Breast epithelium (tissue), 4 donors: ENCODE measurements around the gene SLC39A7. TPM values are rescaled to one million over a fixed set of nuclear protein-coding genes. Genes with fewer than 3 reads are reported as not detected.

Experiments
- DNase-seq, 2 donors: peaks; one replicate each; pipeline ENCODE4 v3.0.0-alpha.2; 2019; ENCODE audit warnings: low spot score in 2 of 2
- H3K27ac ChIP-seq, 2 donors: fragments of 200-600 bp; sonication (generic) in 1 of 2; one replicate each; pipeline ENCODE4 v1.5.1; 2016 to 2019; ENCODE audit warnings: mild to moderate bottlenecking in 1 of 2
- H3K27me3 ChIP-seq, 2 donors: fragments of 200-600 bp; sonication (generic) in 1 of 2; one replicate each; pipeline versions ENCODE4 v1.5.1 to v1.6.0; 2017 to 2019; ENCODE audit warnings: control low read depth in 1 of 2, mild to moderate bottlenecking in 1 of 2
- H3K36me3 ChIP-seq: fragments of 200-600 bp; one replicate; pipeline ENCODE4 v1.5.1; 2019
- H3K4me1 ChIP-seq, 2 donors: fragments of 200-600 bp; sonication (generic); one replicate each; pipeline ENCODE4 v1.5.1; 2016 to 2019; ENCODE audit warnings: control low read depth in 1 of 2
- H3K4me3 ChIP-seq, 3 donors: fragments of 200-600 bp; sonication (generic); 1 replicate in 2 of 3; 2 replicates in 1 of 3; pipeline ENCODE4 v1.5.1; 2016 to 2019; ENCODE audit warnings: mild to moderate bottlenecking in 3 of 3, moderate library complexity in 2 of 3
- H3K9me3 ChIP-seq, 2 donors: fragments of 200-600 bp; sonication (generic) in 1 of 2; one replicate each; pipeline ENCODE4 v1.5.1; 2016 to 2019; ENCODE audit warnings: control low read depth in 1 of 2
- CTCF ChIP-seq, 3 donors: fragments of 450-650 bp; IDR thresholded peaks; one replicate each; pipeline ENCODE4 v1.5.1; 2016 to 2017; ENCODE audit warnings: antibody characterized with exemption in 3 of 3, mild to moderate bottlenecking in 3 of 3, moderate library complexity in 3 of 3
- POLR2A ChIP-seq: fragments of 450-650 bp; IDR thresholded peaks from one replicate; pipeline ENCODE4 v1.6.1; 2016; ENCODE audit warnings: antibody characterized with exemption, mild to moderate bottlenecking, moderate library complexity
- POLR2AphosphoS5 ChIP-seq, 3 donors: sonication (generic); formaldehyde crosslinking; IDR thresholded peaks; one replicate each; pipeline ENCODE4 v1.6.1; 2017; ENCODE audit warnings: antibody characterized with exemption in 3 of 3
- intact Hi-C: fragments of 100-400 bp; cut with DNase I; formaldehyde crosslinking; loops from one replicate; pipeline ENCODE4 v1.15.1; 2023; ENCODE audit warnings: low total_unique reads
- total RNA-seq, 3 donors: library from RNA; depleted of rRNA; stranded (reverse); fragments of >200 nt; gene quantifications; one replicate each; pipeline ENCODE4 v1.1.0, GENCODE V29; 2016

The SLC39A7 gene
- total RNA-seq, 3 donors from 2014 or later: 55.0 to 79.3 (median 74.1) TPM

GRCh38 chr6:33164176-33164575, 36.5 kb upstream of the SLC39A7 start:
- Histone ChIP-seq H3K4me1 (peaks cover 4 to 7% of the 10 kb centered on the region in 2 donors), H3K27me3 (no peaks in the 10 kb centered on the region), H3K36me3 (no peaks in the 10 kb centered on the region), H3K9me3 (no peaks in the 10 kb centered on the region), H3K27ac (no peak overlapping the region), H3K4me3 (no peak overlapping the region)
- intact Hi-C loops: no loop called here
- no peak for DNase-seq
- TF ChIP-seq CTCF (IDR thresholded peaks at IDR 0.05) (no peak), POLR2A (no peak), POLR2AphosphoS5 (IDR thresholded peaks at IDR 0.05) (no peak)

GRCh38 chr6:33164665-33165373, 35.8 kb upstream of the SLC39A7 start:
- H3K4me1 ChIP-seq: peaks cover 4 to 7% of the 10 kb centered on the region in 2 donors
- H3K27me3 ChIP-seq: no peaks in the 10 kb centered on the region
- no peaks in the 10 kb centered on the region for H3K9me3 ChIP-seq
- intact Hi-C loops: no loop called here
- H3K27ac ChIP-seq: no peak overlapping the region
- H3K36me3 ChIP-seq: no peaks in the 10 kb centered on the region
- no peak for TF ChIP-seq CTCF (IDR thresholded peaks at IDR 0.05)
- TF ChIP-seq POLR2A: no peak
- no peak for TF ChIP-seq POLR2AphosphoS5 (IDR thresholded peaks at IDR 0.05)
- DNase-seq: no peak
- no peak overlapping the region for H3K4me3 ChIP-seq

- no peak for TF ChIP-seq POLR2A
- TF ChIP-seq POLR2AphosphoS5 (IDR thresholded peaks at IDR 0.05): no peak
- no peak for TF ChIP-seq CTCF (IDR thresholded peaks at IDR 0.05)
- H3K27me3 ChIP-seq: no peaks in the 10 kb centered on the region
- intact Hi-C loops: no loop called here
- no peak overlapping the region for H3K4me3 ChIP-seq
- peaks cover 4 to 7% of the 10 kb centered on the region in 2 donors for H3K4me1 ChIP-seq
- no peak overlapping the region for H3K27ac ChIP-seq
- no peaks in the 10 kb centered on the region for H3K36me3 ChIP-seq
- H3K9me3 ChIP-seq: no peaks in the 10 kb centered on the region
- DNase-seq: no peak
These were observed 34.9 kb upstream of the SLC39A7 start for GRCh38 chr6:33165581-33166258.

- H3K4me1 ChIP-seq: peaks cover under 1 to 7% of the 10 kb centered on the region in 2 donors
- H3K36me3 ChIP-seq: no peaks in the 10 kb centered on the region
- no peak for TF ChIP-seq CTCF (IDR thresholded peaks at IDR 0.05)
- TF ChIP-seq POLR2AphosphoS5 (IDR thresholded peaks at IDR 0.05): no peak
- no peak for TF ChIP-seq POLR2A
- no peaks in the 10 kb centered on the region for H3K9me3 ChIP-seq
- DNase-seq: no peak
- H3K27ac ChIP-seq: no peak overlapping the region
- no peaks in the 10 kb centered on the region for H3K27me3 ChIP-seq
- H3K4me3 ChIP-seq: no peak overlapping the region
- intact Hi-C loops: no loop called here
These were observed 34.3 kb upstream of the SLC39A7 start for GRCh38 chr6:33166363-33166762.

- no peaks in the 10 kb centered on the region for H3K27me3 ChIP-seq
- no peaks in the 10 kb centered on the region for H3K9me3 ChIP-seq
- intact Hi-C loops: no loop called here
- H3K4me3 ChIP-seq: no peak overlapping the region
- TF ChIP-seq CTCF (IDR thresholded peaks at IDR 0.05): no peak
- TF ChIP-seq POLR2AphosphoS5 (IDR thresholded peaks at IDR 0.05): no peak
- TF ChIP-seq POLR2A: no peak
- peaks cover 0 to 4% of the 10 kb centered on the region in 2 donors for H3K4me1 ChIP-seq
- DNase-seq: no peak
- no peaks in the 10 kb centered on the region for H3K36me3 ChIP-seq
- H3K27ac ChIP-seq: no peak overlapping the region
These were observed 33.9 kb upstream of the SLC39A7 start for GRCh38 chr6:33166811-33167210.
